OCI-LY3 (cell line): Measurements from ENCODE around the gene TP53I11.

Experiments
- EZH2phosphoT487 ChIP-seq: fragments of 200-600 bp; shearing (Covaris generic); IDR thresholded peaks from 2 replicates; pipeline ENCODE4 v1.6.1; 2018; ENCODE audit warnings: antibody characterized with exemption, mixed run types, low read depth
- TF ChIP-seq, protein P1 (sequence below): fragments of 200-600, 300-600 bp; sonication (generic); IDR thresholded peaks from 2 replicates; pipeline ENCODE4 v1.5.1; 2014; ENCODE audit warnings: antibody characterized with exemption, low read length, low read depth

DNA sequence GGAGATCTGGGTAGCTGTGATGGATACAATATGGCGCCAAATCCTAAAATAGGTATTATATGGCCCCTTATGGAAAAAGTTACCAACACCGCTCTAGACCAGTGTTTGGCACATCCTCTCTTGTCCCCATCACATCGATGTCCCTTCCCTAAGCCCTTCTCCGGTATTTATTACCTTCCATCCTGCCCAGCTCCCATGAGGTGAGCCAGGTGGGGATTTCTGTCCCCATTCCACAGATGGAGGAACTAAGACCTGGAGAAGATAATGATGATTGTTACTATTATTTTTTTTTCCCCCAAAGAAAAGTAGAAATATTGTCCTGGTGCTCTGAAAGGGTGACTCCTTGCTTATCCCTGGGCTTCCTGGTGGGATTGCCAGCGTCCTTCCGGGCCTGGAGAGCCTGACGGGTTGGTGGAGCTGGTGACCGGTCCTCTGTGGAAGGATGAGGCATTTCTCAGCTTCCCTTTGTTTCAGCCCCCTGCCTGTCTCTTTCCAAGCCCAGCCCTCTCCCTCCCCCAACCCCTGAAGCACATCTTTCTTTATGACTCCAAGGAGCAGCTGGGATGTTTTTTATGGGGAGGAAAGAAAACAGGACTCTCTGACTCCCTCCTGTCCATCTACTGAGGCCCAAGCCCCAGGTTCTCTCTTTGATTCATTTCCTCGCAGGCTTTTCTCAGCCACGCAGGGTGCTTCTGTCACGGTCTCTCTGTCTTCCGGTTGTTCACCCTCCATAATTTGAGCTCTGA is 65.4 kb downstream of the TP53I11 start:
- TF ChIP-seq, protein P1, sequence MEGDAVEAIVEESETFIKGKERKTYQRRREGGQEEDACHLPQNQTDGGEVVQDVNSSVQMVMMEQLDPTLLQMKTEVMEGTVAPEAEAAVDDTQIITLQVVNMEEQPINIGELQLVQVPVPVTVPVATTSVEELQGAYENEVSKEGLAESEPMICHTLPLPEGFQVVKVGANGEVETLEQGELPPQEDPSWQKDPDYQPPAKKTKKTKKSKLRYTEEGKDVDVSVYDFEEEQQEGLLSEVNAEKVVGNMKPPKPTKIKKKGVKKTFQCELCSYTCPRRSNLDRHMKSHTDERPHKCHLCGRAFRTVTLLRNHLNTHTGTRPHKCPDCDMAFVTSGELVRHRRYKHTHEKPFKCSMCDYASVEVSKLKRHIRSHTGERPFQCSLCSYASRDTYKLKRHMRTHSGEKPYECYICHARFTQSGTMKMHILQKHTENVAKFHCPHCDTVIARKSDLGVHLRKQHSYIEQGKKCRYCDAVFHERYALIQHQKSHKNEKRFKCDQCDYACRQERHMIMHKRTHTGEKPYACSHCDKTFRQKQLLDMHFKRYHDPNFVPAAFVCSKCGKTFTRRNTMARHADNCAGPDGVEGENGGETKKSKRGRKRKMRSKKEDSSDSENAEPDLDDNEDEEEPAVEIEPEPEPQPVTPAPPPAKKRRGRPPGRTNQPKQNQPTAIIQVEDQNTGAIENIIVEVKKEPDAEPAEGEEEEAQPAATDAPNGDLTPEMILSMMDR, result no peak
- TF ChIP-seq EZH2phosphoT487, result no peak
